ENCODE data around the gene GRID2. TPM values are rescaled to one million over a fixed set of nuclear protein-coding genes. Genes with fewer than 3 reads are reported as not detected.

Gene GRID2
- total RNA-seq, 2 donors from 2014 or later: 27.3 to 40.4 TPM

DNA sequence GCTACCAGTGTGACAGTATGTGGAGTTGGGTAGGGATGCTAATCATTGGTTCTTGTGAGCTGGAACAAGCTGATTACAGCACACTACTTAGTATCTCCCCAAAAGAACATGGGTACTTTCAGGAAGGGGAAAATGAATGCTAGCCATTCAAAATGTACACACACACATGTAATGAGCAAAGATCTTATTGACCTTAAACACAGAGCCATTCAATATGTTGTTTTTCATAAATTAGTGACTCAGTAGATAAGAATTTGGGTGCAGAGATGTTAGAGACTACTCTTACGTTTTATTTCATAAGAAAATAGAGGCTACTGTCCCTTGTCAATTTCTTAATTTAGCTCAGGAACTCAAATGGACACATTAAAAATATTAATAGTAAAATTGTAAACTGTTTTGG, 1015.3 kb downstream of the GRID2 start:
- H3K9ac ChIP-seq (ENCODE audit: extremely low read depth, low read length, poor library complexity, severe bottlenecking): no peak overlapping the region
- H3K27me3 ChIP-seq (ENCODE audit: control insufficient read depth, insufficient read depth, low read length, poor library complexity, severe bottlenecking): no peaks in the 10 kb centered on the region
- Mint-ChIP-seq H3K4me3 (no peak overlapping the region), H3K27me3 (ENCODE audit: insufficient read depth) (no peaks in the 10 kb centered on the region), H3K36me3 (ENCODE audit: low read depth) (peaks cover 12% of the 10 kb centered on the region), H3K4me1 (no peaks in the 10 kb centered on the region), H3K27ac (no peak overlapping the region), H3K9me3 (peaks cover 15% of the 10 kb centered on the region)
- TF ChIP-seq, protein P1, sequence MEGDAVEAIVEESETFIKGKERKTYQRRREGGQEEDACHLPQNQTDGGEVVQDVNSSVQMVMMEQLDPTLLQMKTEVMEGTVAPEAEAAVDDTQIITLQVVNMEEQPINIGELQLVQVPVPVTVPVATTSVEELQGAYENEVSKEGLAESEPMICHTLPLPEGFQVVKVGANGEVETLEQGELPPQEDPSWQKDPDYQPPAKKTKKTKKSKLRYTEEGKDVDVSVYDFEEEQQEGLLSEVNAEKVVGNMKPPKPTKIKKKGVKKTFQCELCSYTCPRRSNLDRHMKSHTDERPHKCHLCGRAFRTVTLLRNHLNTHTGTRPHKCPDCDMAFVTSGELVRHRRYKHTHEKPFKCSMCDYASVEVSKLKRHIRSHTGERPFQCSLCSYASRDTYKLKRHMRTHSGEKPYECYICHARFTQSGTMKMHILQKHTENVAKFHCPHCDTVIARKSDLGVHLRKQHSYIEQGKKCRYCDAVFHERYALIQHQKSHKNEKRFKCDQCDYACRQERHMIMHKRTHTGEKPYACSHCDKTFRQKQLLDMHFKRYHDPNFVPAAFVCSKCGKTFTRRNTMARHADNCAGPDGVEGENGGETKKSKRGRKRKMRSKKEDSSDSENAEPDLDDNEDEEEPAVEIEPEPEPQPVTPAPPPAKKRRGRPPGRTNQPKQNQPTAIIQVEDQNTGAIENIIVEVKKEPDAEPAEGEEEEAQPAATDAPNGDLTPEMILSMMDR (conservative IDR thresholded peaks at IDR 0.05): no peak
- no peaks in the 10 kb centered on the region for H3K9me3 ChIP-seq (ENCODE audit: control insufficient read depth, low read length)
- H3K27ac ChIP-seq (ENCODE audit: low read depth, low read length): no peak overlapping the region
- 100% methylated on average over 1 of the region's 1 CpG; no CpG with 5 or more reads in 1 of the 2 experiments for WGBS, 2 experiments (ENCODE audit: insufficient coverage in 1 of 2, insufficient read length in 1 of 2)
- no peak for DNase-seq
- H3K4me1 ChIP-seq (ENCODE audit: control insufficient read depth, insufficient read depth, low read length): no peaks in the 10 kb centered on the region
- H3K4me3 ChIP-seq (ENCODE audit: low read length): no peak overlapping the region
- no peaks in the 10 kb centered on the region for H3K36me3 ChIP-seq (ENCODE audit: control insufficient read depth, insufficient read depth, low read length)

DNA sequence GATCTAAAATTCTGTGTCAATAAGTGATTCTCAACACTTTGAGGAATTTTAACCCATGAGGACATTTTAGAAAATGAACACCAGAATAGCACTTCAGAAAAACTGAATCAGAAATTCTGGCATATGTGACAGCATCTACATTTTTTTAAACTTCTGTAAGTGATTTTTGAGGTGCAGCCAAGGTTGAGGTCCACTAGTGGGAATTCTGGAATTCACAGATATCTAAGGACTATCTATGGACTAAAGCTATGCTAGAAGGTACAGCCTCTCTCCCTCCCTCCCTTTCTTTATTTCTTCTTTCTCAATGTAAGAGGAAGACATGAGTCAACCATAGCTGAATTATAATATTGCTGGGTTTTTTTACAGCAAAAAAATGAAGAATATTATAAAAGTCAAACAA, 1016.6 kb downstream of the GRID2 start:
- H3K27me3 ChIP-seq (ENCODE audit: control insufficient read depth, insufficient read depth, low read length, poor library complexity, severe bottlenecking): no peaks in the 10 kb centered on the region
- H3K4me3 ChIP-seq (ENCODE audit: low read length): no peak overlapping the region
- Mint-ChIP-seq H3K27me3 (ENCODE audit: insufficient read depth) (no peaks in the 10 kb centered on the region), H3K9me3 (peaks cover 15% of the 10 kb centered on the region), H3K4me1 (no peaks in the 10 kb centered on the region), H3K4me3 (no peak overlapping the region), H3K27ac (no peak overlapping the region), H3K36me3 (ENCODE audit: low read depth) (peaks cover 12% of the 10 kb centered on the region)
- H3K4me1 ChIP-seq (ENCODE audit: control insufficient read depth, insufficient read depth, low read length): no peaks in the 10 kb centered on the region
- TF ChIP-seq, protein P1 (conservative IDR thresholded peaks at IDR 0.05): no peak
- no peak for DNase-seq
- no peaks in the 10 kb centered on the region for H3K36me3 ChIP-seq (ENCODE audit: control insufficient read depth, insufficient read depth, low read length)
- H3K27ac ChIP-seq (ENCODE audit: low read depth, low read length): no peak overlapping the region
- no peaks in the 10 kb centered on the region for H3K9me3 ChIP-seq (ENCODE audit: control insufficient read depth, low read length)
- H3K9ac ChIP-seq (ENCODE audit: extremely low read depth, low read length, poor library complexity, severe bottlenecking): no peak overlapping the region

DNA sequence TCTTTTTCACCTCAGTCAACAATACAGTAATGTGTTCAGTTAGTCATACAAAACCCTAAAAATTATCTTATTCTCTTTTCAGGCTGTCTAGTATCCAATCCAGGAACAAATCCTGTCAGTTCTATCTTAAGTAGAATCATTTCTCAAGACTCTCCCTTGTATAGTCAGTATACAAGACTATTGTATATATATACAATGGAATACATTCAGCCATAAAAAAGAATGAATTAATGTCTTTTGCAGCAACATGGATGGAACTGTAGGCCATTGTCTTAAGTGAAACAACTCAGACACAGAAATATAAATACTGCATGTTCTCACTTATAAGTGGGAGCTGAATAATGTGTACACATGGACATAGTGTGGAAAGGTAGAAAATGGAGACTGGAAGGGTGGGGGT, 1023.6 kb downstream of the GRID2 start:
- Mint-ChIP-seq H3K4me3 (no peak overlapping the region), H3K4me1 (peaks cover 15% of the 10 kb centered on the region), H3K27ac (no peak overlapping the region), H3K9me3 (peaks cover 11% of the 10 kb centered on the region), H3K36me3 (ENCODE audit: low read depth) (peaks cover 5% of the 10 kb centered on the region), H3K27me3 (ENCODE audit: insufficient read depth) (no peaks in the 10 kb centered on the region)
- Histone ChIP-seq H3K4me1 (ENCODE audit: control insufficient read depth, insufficient read depth, low read length) (peaks cover 8% of the 10 kb centered on the region), H3K9me3 (ENCODE audit: control insufficient read depth, low read length) (no peaks in the 10 kb centered on the region), H3K27ac (ENCODE audit: low read depth, low read length) (no peak overlapping the region), H3K4me3 (ENCODE audit: low read length) (no peak overlapping the region), H3K27me3 (ENCODE audit: control insufficient read depth, insufficient read depth, low read length, poor library complexity, severe bottlenecking) (no peaks in the 10 kb centered on the region), H3K36me3 (ENCODE audit: control insufficient read depth, insufficient read depth, low read length) (no peaks in the 10 kb centered on the region), H3K9ac (ENCODE audit: extremely low read depth, low read length, poor library complexity, severe bottlenecking) (no peak overlapping the region)
- TF ChIP-seq, protein P1 (conservative IDR thresholded peaks at IDR 0.05): no peak
- no peak for DNase-seq
